H1 (cell line): ENCODE data around the gene CEP135. TPM values are rescaled to one million over a fixed set of nuclear protein-coding genes. Genes with fewer than 3 reads are reported as not detected.

ENCODE experiments used
- CTCF ChIP-seq, 3 experiments: IDR thresholded peaks; 1 replicate in 2 of 3; 2 replicates in 1 of 3; pipeline versions ENCODE4 v1.5.1 to v1.6.1; 2011; ENCODE audit warnings: low read length in 3 of 3, mild to moderate bottlenecking in 3 of 3, inconsistent platforms in 2 of 3, low read depth in 1 of 3, moderate library complexity in 1 of 3; ENCODE audit not compliant: insufficient read depth in 1 of 3; ENCODE audit errors: control extremely low read depth in 1 of 3
- EP300 ChIP-seq, 2 experiments: IDR thresholded peaks; 1 replicate in 1 of 2; 2 replicates in 1 of 2; pipeline ENCODE4 v1.6.1; 2011 to 2012; ENCODE audit warnings: low read depth in 2 of 2, low read length in 2 of 2, mild to moderate bottlenecking in 2 of 2, borderline replicate concordance in 1 of 2, inconsistent platforms in 1 of 2, moderate library complexity in 1 of 2
- POLR2A ChIP-seq, 2 experiments: IDR thresholded peaks; 1 replicate in 1 of 2; 2 replicates in 1 of 2; pipeline ENCODE4 v1.6.1; 2011; ENCODE audit warnings: low read depth in 2 of 2, low read length in 2 of 2, mild to moderate bottlenecking in 2 of 2; ENCODE audit errors: control extremely low read depth in 1 of 2
- SIN3A ChIP-seq, 2 experiments: IDR thresholded peaks in 1 of 2; conservative IDR thresholded peaks in 1 of 2; 2 replicates each; pipeline ENCODE4 v1.6.1; 2011 to 2012; ENCODE audit warnings: low read length in 2 of 2, improper control_type of control experiment in 1 of 2, low read depth in 1 of 2, mild to moderate bottlenecking in 1 of 2
- polyA plus RNA-seq, 7 experiments: library from polyadenylated mRNA; depleted of rRNA in 3 of 7; stranded (reverse) in 5 of 7; unstranded in 2 of 7; fragments of >200 nt in 5 of 7; fragments of 200-250 nt in 2 of 7; gene quantifications; 1 replicate in 5 of 7; 2 replicates in 1 of 7; 4 replicates in 1 of 7; pipeline versions ENCODE4 v1.2.1 to v1.2.3, GENCODE V29; 2011 to 2013; ENCODE audit warnings: missing spikeins in 2 of 7, mixed read lengths in 2 of 7
- total RNA-seq: library from RNA; stranded (reverse); fragmentation: NEBNext Ultra II Directional; extraction: Animal tissue kit (Norgen Biotek cat#: 25700); gene quantifications from 2 replicates; pipeline ENCODE4 v1.2.1, GENCODE V29; 2021
- TF ChIP-seq, protein P1 (sequence below): fragments of 300-600 bp; sonication (generic); IDR thresholded peaks from 2 replicates; pipeline ENCODE4 v1.7.1; 2012; ENCODE audit warnings: low read length, moderate library complexity, mild to moderate bottlenecking, inconsistent platforms; ENCODE audit not compliant: insufficient replicate concordance
- TF ChIP-seq, protein P2 (sequence below): IDR thresholded peaks from 2 replicates; pipeline ENCODE4 v1.6.1; 2012; ENCODE audit warnings: inconsistent platforms

Gene CEP135
- total and polyA plus RNA-seq, 2 of the 8 experiments (the other 6 are each of a cell fraction or from before 2014, with no cell fraction given), result 2.7 to 14.5 TPM

GRCh38 chr4:55928846-55929245 is 19.9 kb upstream of the CEP135 start (continued):
- TF ChIP-seq, protein P1, sequence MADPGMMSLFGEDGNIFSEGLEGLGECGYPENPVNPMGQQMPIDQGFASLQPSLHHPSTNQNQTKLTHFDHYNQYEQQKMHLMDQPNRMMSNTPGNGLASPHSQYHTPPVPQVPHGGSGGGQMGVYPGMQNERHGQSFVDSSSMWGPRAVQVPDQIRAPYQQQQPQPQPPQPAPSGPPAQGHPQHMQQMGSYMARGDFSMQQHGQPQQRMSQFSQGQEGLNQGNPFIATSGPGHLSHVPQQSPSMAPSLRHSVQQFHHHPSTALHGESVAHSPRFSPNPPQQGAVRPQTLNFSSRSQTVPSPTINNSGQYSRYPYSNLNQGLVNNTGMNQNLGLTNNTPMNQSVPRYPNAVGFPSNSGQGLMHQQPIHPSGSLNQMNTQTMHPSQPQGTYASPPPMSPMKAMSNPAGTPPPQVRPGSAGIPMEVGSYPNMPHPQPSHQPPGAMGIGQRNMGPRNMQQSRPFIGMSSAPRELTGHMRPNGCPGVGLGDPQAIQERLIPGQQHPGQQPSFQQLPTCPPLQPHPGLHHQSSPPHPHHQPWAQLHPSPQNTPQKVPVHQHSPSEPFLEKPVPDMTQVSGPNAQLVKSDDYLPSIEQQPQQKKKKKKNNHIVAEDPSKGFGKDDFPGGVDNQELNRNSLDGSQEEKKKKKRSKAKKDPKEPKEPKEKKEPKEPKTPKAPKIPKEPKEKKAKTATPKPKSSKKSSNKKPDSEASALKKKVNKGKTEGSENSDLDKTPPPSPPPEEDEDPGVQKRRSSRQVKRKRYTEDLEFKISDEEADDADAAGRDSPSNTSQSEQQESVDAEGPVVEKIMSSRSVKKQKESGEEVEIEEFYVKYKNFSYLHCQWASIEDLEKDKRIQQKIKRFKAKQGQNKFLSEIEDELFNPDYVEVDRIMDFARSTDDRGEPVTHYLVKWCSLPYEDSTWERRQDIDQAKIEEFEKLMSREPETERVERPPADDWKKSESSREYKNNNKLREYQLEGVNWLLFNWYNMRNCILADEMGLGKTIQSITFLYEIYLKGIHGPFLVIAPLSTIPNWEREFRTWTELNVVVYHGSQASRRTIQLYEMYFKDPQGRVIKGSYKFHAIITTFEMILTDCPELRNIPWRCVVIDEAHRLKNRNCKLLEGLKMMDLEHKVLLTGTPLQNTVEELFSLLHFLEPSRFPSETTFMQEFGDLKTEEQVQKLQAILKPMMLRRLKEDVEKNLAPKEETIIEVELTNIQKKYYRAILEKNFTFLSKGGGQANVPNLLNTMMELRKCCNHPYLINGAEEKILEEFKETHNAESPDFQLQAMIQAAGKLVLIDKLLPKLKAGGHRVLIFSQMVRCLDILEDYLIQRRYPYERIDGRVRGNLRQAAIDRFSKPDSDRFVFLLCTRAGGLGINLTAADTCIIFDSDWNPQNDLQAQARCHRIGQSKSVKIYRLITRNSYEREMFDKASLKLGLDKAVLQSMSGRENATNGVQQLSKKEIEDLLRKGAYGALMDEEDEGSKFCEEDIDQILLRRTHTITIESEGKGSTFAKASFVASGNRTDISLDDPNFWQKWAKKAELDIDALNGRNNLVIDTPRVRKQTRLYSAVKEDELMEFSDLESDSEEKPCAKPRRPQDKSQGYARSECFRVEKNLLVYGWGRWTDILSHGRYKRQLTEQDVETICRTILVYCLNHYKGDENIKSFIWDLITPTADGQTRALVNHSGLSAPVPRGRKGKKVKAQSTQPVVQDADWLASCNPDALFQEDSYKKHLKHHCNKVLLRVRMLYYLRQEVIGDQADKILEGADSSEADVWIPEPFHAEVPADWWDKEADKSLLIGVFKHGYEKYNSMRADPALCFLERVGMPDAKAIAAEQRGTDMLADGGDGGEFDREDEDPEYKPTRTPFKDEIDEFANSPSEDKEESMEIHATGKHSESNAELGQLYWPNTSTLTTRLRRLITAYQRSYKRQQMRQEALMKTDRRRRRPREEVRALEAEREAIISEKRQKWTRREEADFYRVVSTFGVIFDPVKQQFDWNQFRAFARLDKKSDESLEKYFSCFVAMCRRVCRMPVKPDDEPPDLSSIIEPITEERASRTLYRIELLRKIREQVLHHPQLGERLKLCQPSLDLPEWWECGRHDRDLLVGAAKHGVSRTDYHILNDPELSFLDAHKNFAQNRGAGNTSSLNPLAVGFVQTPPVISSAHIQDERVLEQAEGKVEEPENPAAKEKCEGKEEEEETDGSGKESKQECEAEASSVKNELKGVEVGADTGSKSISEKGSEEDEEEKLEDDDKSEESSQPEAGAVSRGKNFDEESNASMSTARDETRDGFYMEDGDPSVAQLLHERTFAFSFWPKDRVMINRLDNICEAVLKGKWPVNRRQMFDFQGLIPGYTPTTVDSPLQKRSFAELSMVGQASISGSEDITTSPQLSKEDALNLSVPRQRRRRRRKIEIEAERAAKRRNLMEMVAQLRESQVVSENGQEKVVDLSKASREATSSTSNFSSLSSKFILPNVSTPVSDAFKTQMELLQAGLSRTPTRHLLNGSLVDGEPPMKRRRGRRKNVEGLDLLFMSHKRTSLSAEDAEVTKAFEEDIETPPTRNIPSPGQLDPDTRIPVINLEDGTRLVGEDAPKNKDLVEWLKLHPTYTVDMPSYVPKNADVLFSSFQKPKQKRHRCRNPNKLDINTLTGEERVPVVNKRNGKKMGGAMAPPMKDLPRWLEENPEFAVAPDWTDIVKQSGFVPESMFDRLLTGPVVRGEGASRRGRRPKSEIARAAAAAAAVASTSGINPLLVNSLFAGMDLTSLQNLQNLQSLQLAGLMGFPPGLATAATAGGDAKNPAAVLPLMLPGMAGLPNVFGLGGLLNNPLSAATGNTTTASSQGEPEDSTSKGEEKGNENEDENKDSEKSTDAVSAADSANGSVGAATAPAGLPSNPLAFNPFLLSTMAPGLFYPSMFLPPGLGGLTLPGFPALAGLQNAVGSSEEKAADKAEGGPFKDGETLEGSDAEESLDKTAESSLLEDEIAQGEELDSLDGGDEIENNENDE, result no peak
- no peak for TF ChIP-seq CTCF (IDR thresholded peaks at IDR 0.05; ENCODE audit: control extremely low read depth in 1 of 3, insufficient read depth in 1 of 3, low read depth in 1 of 3, low read length in 3 of 3)
- TF ChIP-seq EP300 (IDR thresholded peaks at IDR 0.05; ENCODE audit: borderline replicate concordance in 1 of 2, low read depth in 2 of 2, low read length in 2 of 2), result no peak
- no peak for TF ChIP-seq SIN3A (conservative IDR thresholded peaks at IDR 0.05 in 1 of 2, IDR thresholded peaks at IDR 0.05 in 1 of 2; ENCODE audit: low read depth in 1 of 2, low read length in 2 of 2)
- TF ChIP-seq POLR2A (IDR thresholded peaks at IDR 0.05; ENCODE audit: control extremely low read depth in 1 of 2, low read depth in 2 of 2, low read length in 2 of 2), result no peak
- TF ChIP-seq, protein P2, sequence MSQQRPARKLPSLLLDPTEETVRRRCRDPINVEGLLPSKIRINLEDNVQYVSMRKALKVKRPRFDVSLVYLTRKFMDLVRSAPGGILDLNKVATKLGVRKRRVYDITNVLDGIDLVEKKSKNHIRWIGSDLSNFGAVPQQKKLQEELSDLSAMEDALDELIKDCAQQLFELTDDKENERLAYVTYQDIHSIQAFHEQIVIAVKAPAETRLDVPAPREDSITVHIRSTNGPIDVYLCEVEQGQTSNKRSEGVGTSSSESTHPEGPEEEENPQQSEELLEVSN, result no peak
